GM12878 (cell line): ENCODE data around the gene GRM7. TPM values are rescaled to one million over a fixed set of nuclear protein-coding genes. Genes with fewer than 3 reads are reported as not detected.

Experiments used
- ATAC-seq: fragments of 200-7000 bp; cut with Tn5 transposase; 3 replicates; pipeline ENCODE4 v1.9.1; 2020; ENCODE audit warnings: mild to moderate bottlenecking, moderate library complexity
- BruUV-seq: library from RNA; stranded (reverse); fragments of 400-500 nt; replicated peaks from 2 replicates; lab custom pipeline; 2021; lab: Mats Ljungman, UMichigan
- CTCF ChIA-PET: fragments of 300-600 bp; sonication (Branson Sonifier 250); formaldehyde crosslinking; extraction: SDS; loops from one replicate; lab custom pipeline; 2021; ENCODE audit warnings: inconsistent platforms; lab: Yijun Ruan, JAX
- POLR2A ChIA-PET: fragments of 350-600 bp; formaldehyde crosslinking; extraction: SDS; loops from one replicate; lab custom pipeline; 2021; ENCODE audit warnings: inconsistent platforms; lab: Charles Lee
- RAD21 ChIA-PET: fragments of 300-600 bp; sonication (Branson Sonifier 250); formaldehyde crosslinking; loops from one replicate; lab custom pipeline; 2023; ENCODE audit warnings: antibody characterized with exemption; ENCODE audit not compliant: unreplicated experiment; lab: Charles Lee
- SMC1A ChIA-PET: fragments of 300-600 bp; sonication (Branson Sonifier 250); formaldehyde crosslinking; loops from one replicate; lab custom pipeline; 2023; ENCODE audit not compliant: unreplicated experiment, uncharacterized antibody; lab: Charles Lee
- DNase-seq: peaks from one replicate; pipeline ENCODE4 v3.0.0-alpha.2; 2011; ENCODE audit warnings: low read depth, low spot score
- FAIRE-seq: peaks from 3 replicates; lab custom pipeline; 2011; peaks lifted over from hg19 to GRCh38; lab: Jason Lieb, UNC
- H2AFZ ChIP-seq: 2 replicates; pipeline ENCODE4 v1.6.0; 2011; ENCODE audit warnings: low read depth, low read length, control low read depth; ENCODE audit not compliant: control insufficient read depth
- H3K27ac ChIP-seq: 2 replicates; pipeline ENCODE4 v1.5.1; 2011; ENCODE audit warnings: control low read depth; ENCODE audit not compliant: control insufficient read depth, insufficient read depth
- H3K27me3 ChIP-seq, 2 experiments: replicated peaks in 1 of 2; 2 replicates each; pipeline versions ENCODE4 v1.6.0 to v1.6.1; 2011; ENCODE audit warnings: low read length in 1 of 2; ENCODE audit not compliant: control insufficient read depth in 2 of 2, insufficient read depth in 2 of 2
- H3K36me3 ChIP-seq, 2 experiments: 2 replicates each; pipeline ENCODE4 v1.5.1; 2011; ENCODE audit warnings: low read length in 1 of 2; ENCODE audit not compliant: control insufficient read depth in 2 of 2, insufficient read depth in 2 of 2
- H3K4me1 ChIP-seq: 2 replicates; pipeline ENCODE4 v1.6.1; 2011; ENCODE audit warnings: mild to moderate bottlenecking, low read length, moderate library complexity, mixed read lengths; ENCODE audit not compliant: control insufficient read depth, insufficient read depth
- H3K4me2 ChIP-seq: 2 replicates; pipeline ENCODE4 v1.6.0; 2011; ENCODE audit warnings: control low read depth; ENCODE audit not compliant: control insufficient read depth, insufficient read depth
- H3K4me3 ChIP-seq: fragments of 200-600 bp; sonication (generic); 2 replicates; pipeline ENCODE4 v1.5.1; 2016
- H3K79me2 ChIP-seq: 2 replicates; pipeline ENCODE4 v1.6.0; 2011; ENCODE audit warnings: low read length; ENCODE audit not compliant: control insufficient read depth, insufficient read depth
- H3K9ac ChIP-seq: 2 replicates; pipeline ENCODE4 v1.8.0; 2011; ENCODE audit warnings: low read length, control low read depth, mixed read lengths; ENCODE audit not compliant: control insufficient read depth, insufficient read depth
- H3K9me3 ChIP-seq: replicated peaks from 3 replicates; pipeline ENCODE4 v1.5.1; 2011; ENCODE audit warnings: mild to moderate bottlenecking, low read length; ENCODE audit not compliant: control insufficient read depth, insufficient read depth
- H4K20me1 ChIP-seq: 2 replicates; pipeline ENCODE4 v1.6.0; 2011; ENCODE audit not compliant: control insufficient read depth, insufficient read depth
- DPF2 ChIP-seq: fragments of 450-650 bp; IDR thresholded peaks from 2 replicates; pipeline ENCODE4 v1.6.1; 2017; ENCODE audit warnings: mild to moderate bottlenecking
- JUNB ChIP-seq: IDR thresholded peaks from 2 replicates; pipeline ENCODE4 v1.6.1; 2016; ENCODE audit warnings: antibody characterized with exemption, mild to moderate bottlenecking
- MEF2B ChIP-seq: fragments of 450-650 bp; IDR thresholded peaks from 2 replicates; pipeline ENCODE4 v1.6.1; 2018; ENCODE audit warnings: mild to moderate bottlenecking, moderate library complexity; ENCODE audit not compliant: partially characterized antibody, poor library complexity, severe bottlenecking
- NFXL1 ChIP-seq: fragments of 450-650 bp; IDR thresholded peaks from 2 replicates; pipeline ENCODE4 v1.6.1; 2017; ENCODE audit warnings: antibody characterized with exemption, mild to moderate bottlenecking, borderline replicate concordance
- PKNOX1 ChIP-seq: fragments of 450-650 bp; IDR thresholded peaks from 2 replicates; pipeline ENCODE4 v1.6.1; 2016; ENCODE audit warnings: mild to moderate bottlenecking
- SIN3A ChIP-seq: IDR thresholded peaks from 2 replicates; pipeline ENCODE4 v1.6.1; 2012; ENCODE audit warnings: low read depth, low read length, improper control_type of control experiment
- SMAD5 ChIP-seq: IDR thresholded peaks from 2 replicates; pipeline ENCODE4 v1.6.1; 2016; ENCODE audit warnings: antibody characterized with exemption, low read depth
- SMARCA5 ChIP-seq: fragments of 450-650 bp; IDR thresholded peaks from 2 replicates; pipeline ENCODE4 v1.6.1; 2017; ENCODE audit warnings: mild to moderate bottlenecking
- USF2 ChIP-seq: IDR thresholded peaks from 2 replicates; pipeline ENCODE4 v1.6.1; 2011; ENCODE audit warnings: low read depth, low read length, improper control_type of control experiment, borderline replicate concordance
- ZZZ3 ChIP-seq: IDR thresholded peaks from 2 replicates; pipeline ENCODE4 v1.6.1; 2011; ENCODE audit warnings: low read depth; ENCODE audit not compliant: control insufficient read depth, insufficient read length
- WGBS: methylation state at CpG from one replicate; pipeline ENCODE4 v1.1.6; 2016; ENCODE audit warnings: low lambda C conversion rate; ENCODE audit not compliant: insufficient replicate concordance, insufficient coverage; ENCODE audit errors: missing lambda C conversion rate; 5-methylcytosine and 5-hydroxymethylcytosine counted together
- in situ Hi-C: fragments of 300-500 bp; cut with MboI; formaldehyde crosslinking; loops from 9 replicates; pipeline ENCODE4 v1.14.3; 2018; ENCODE audit warnings: mixed read lengths
- intact Hi-C: fragments of 100-400 bp; cut with micrococcal nuclease; formaldehyde crosslinking; loops from one replicate; pipeline ENCODE4 v1.14.2; 2022; ENCODE audit not compliant: unreplicated experiment
- polyA plus RNA-seq, 11 experiments: library from polyadenylated mRNA; depleted of rRNA in 4 of 11; unstranded in 6 of 11; stranded (reverse) in 5 of 11; fragments of >200 nt; fragmentation: Nextera tagmentation in 4 of 11; fragmentation: Illumina TruSeq in 1 of 11; extraction: Ambion mirVana in 4 of 11; extraction: Trizol in 1 of 11; gene quantifications; 1 replicate in 1 of 11; 2 replicates in 10 of 11; pipeline versions ENCODE4 v1.2.1 to v1.2.3, GENCODE V29; 2011 to 2016; ENCODE audit warnings: inconsistent platforms in 2 of 11, missing spikeins in 2 of 11, low read depth in 1 of 11
- total RNA-seq, 4 experiments: library from RNA; depleted of rRNA in 3 of 4; stranded (reverse); fragments of >200 nt in 3 of 4; fragmentation: Illumina TruSeq in 1 of 4; extraction: Trizol in 1 of 4; gene quantifications; 2 replicates each; pipeline versions ENCODE4 v1.2.1 to v1.2.3, GENCODE V29; 2013 to 2021
- TF ChIP-seq, protein P1 (sequence below): fragments of 450-650 bp; IDR thresholded peaks from 2 replicates; pipeline ENCODE4 v1.6.1; 2016; ENCODE audit warnings: mild to moderate bottlenecking, moderate library complexity, borderline replicate concordance

Gene GRM7
- total and polyA plus RNA-seq, 10 of the 15 experiments (the other 5 are each of a cell fraction or from before 2014, with no cell fraction given), result not detected

DNA sequence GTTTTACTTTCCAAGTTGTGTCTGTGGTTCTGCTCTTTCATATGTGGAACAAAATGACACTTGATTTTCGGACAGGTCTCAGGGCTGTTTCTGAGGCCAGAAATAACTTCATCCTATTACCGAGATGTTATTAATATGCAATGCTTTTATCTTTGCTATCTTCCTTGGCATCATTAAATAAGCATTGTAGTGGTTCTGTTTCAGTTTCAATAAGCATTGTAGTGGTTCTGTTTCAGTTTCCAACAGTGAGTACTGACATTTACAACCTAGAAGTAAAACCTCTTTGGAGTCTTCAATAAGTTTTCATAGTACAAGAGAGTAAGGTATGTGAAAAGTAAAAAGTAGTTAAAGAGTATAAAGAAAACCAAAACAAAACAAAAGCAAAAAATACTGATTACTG is 746.2 kb downstream of the GRM7 start:
- Histone ChIP-seq H3K4me1 (no peaks in the 10 kb centered on the region), H3K27ac (no peak overlapping the region), H4K20me1 (no peaks in the 10 kb centered on the region), H3K4me2 (no peak overlapping the region), H3K36me3 (no peaks in the 10 kb centered on the region), H2AFZ (no peak overlapping the region), H3K27me3 (no peaks in the 10 kb centered on the region), H3K79me2 (no peaks in the 10 kb centered on the region), H3K4me3 (no peak overlapping the region), H3K9me3 (no peaks in the 10 kb centered on the region), H3K9ac (no peak overlapping the region)
- ChIA-PET RAD21 (no interaction called here), SMC1A (interaction anchor here (0.6 kb wide), 1 partner anchor 21 kb away, joined by 3 read pairs; no protein-coding TSS in a partner anchor), POLR2A (no interaction called here), CTCF (interaction anchor here (0.9 kb wide), 1 partner anchor 250 kb away, joined by 3 read pairs; no protein-coding TSS in a partner anchor)
- no peak for FAIRE-seq
- 74% methylated on average over 2 of the region's 2 CpGs for WGBS
- in situ Hi-C loops, result no loop called here
- intact Hi-C loops, result no loop called here
- TF ChIP-seq, protein P1, sequence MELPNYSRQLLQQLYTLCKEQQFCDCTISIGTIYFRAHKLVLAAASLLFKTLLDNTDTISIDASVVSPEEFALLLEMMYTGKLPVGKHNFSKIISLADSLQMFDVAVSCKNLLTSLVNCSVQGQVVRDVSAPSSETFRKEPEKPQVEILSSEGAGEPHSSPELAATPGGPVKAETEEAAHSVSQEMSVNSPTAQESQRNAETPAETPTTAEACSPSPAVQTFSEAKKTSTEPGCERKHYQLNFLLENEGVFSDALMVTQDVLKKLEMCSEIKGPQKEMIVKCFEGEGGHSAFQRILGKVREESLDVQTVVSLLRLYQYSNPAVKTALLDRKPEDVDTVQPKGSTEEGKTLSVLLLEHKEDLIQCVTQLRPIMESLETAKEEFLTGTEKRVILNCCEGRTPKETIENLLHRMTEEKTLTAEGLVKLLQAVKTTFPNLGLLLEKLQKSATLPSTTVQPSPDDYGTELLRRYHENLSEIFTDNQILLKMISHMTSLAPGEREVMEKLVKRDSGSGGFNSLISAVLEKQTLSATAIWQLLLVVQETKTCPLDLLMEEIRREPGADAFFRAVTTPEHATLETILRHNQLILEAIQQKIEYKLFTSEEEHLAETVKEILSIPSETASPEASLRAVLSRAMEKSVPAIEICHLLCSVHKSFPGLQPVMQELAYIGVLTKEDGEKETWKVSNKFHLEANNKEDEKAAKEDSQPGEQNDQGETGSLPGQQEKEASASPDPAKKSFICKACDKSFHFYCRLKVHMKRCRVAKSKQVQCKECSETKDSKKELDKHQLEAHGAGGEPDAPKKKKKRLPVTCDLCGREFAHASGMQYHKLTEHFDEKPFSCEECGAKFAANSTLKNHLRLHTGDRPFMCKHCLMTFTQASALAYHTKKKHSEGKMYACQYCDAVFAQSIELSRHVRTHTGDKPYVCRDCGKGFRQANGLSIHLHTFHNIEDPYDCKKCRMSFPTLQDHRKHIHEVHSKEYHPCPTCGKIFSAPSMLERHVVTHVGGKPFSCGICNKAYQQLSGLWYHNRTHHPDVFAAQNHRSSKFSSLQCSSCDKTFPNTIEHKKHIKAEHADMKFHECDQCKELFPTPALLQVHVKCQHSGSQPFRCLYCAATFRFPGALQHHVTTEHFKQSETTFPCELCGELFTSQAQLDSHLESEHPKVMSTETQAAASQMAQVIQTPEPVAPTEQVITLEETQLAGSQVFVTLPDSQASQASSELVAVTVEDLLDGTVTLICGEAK, result no peak
- TF ChIP-seq MEF2B, result peak; percentile 32
- ATAC-seq, result peak; percentile 65
- DNase-seq, result no peak
- no TSS peak for BruUV-seq

DNA sequence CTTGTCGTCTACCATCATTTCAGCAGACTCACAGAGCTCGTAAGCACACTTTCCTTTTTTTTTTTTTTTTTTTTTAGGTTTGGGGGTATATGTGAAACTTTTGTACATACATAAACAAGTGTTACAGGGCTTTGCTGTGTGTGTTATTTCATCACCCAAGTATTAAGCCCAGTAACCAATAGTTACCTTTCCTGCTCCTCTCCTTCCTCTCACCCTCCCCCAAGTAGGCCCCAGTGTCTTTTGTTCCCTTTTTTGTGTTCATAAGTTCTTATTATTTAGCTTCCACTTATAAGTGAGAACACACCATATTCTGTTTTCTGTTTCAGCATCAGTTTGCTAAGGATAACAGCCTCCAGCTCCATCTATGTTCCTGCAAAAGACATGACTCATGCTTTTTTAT is 746.8 kb downstream of the GRM7 start:
- no peak overlapping the region for H3K4me2 ChIP-seq
- no peak overlapping the region for H3K4me3 ChIP-seq
- no TSS peak for BruUV-seq
- H3K27me3 ChIP-seq, result no peaks in the 10 kb centered on the region
- in situ Hi-C loops (no loop called here), intact Hi-C loops (no loop called here)
- ChIA-PET POLR2A (no interaction called here), RAD21 (no interaction called here), CTCF (no interaction called here), SMC1A (no interaction called here)
- no peak for DNase-seq
- 42% methylated on average over 2 of the region's 2 CpGs for WGBS
- no peak overlapping the region for H2AFZ ChIP-seq
- H3K79me2 ChIP-seq, result no peaks in the 10 kb centered on the region
- H3K9ac ChIP-seq, result no peak overlapping the region
- FAIRE-seq, result no peak
- no peak overlapping the region for H3K27ac ChIP-seq
- no peaks in the 10 kb centered on the region for H3K36me3 ChIP-seq
- H4K20me1 ChIP-seq, result no peaks in the 10 kb centered on the region
- H3K4me1 ChIP-seq, result no peaks in the 10 kb centered on the region
- no peaks in the 10 kb centered on the region for H3K9me3 ChIP-seq
- no peak for ATAC-seq
- TF ChIP-seq JUNB (no peak), DPF2 (no peak), USF2 (no peak), ZZZ3 (no peak), SMARCA5 (no peak), SIN3A (no peak), SMAD5 (no peak), NFXL1 (no peak), PKNOX1 (no peak)
